Right atrium auricular region (tissue), 2 donors: ENCODE measurements around the gene CFH. TPM values are rescaled to one million over a fixed set of nuclear protein-coding genes. Genes with fewer than 3 reads are reported as not detected.
"Not testable (repeated sequence)": the region's sequence is repeated elsewhere in the genome, so short reads cannot be mapped to it uniquely, and the experiment has no call there.

ENCODE experiments used
- DNase-seq: peaks from one replicate; pipeline ENCODE4 v3.0.0-alpha.2; 2019; ENCODE audit warnings: low spot score
- H3K27ac ChIP-seq, 2 donors: fragments of 200-600 bp; sonication (generic); 1 replicate in 1 of 2; 2 replicates in 1 of 2; pipeline ENCODE4 v1.5.1; 2016 to 2019
- H3K27me3 ChIP-seq, 2 donors: fragments of 200-600 bp; sonication (generic); one replicate each; pipeline versions ENCODE4 v1.5.1 to v1.6.0; 2017 to 2019
- H3K36me3 ChIP-seq: fragments of 200-600 bp; sonication (generic); one replicate; pipeline ENCODE4 v1.5.1; 2016
- H3K4me1 ChIP-seq, 2 donors: fragments of 200-600 bp; sonication (generic); one replicate each; pipeline versions ENCODE4 v1.5.1 to v1.6.0; 2017 to 2019
- H3K4me3 ChIP-seq, 2 donors: fragments of 200-600 bp; sonication (generic); 1 replicate in 1 of 2; 2 replicates in 1 of 2; pipeline ENCODE4 v1.5.1; 2017 to 2019; ENCODE audit warnings: mild to moderate bottlenecking in 1 of 2, moderate library complexity in 1 of 2
- H3K9me3 ChIP-seq, 2 donors: fragments of 200-600 bp; sonication (generic); one replicate each; pipeline ENCODE4 v1.5.1; 2019
- CTCF ChIP-seq, 2 donors: fragments of 200-600 bp; sonication (generic); IDR thresholded peaks; one replicate each; pipeline ENCODE4 v1.5.1; 2019; ENCODE audit warnings: antibody characterized with exemption in 2 of 2
- total RNA-seq, 2 donors: library from RNA; depleted of rRNA; stranded (reverse); fragments of >200 nt; gene quantifications; one replicate each; pipeline ENCODE4 v1.1.0, GENCODE V29; 2016

Gene CFH
- total RNA-seq, 2 donors from 2014 or later, result 88.1 to 271 TPM

- H3K27ac ChIP-seq, result no peak overlapping the region
- H3K36me3 ChIP-seq, result peaks cover 5% of the 10 kb centered on the region
Measured at GRCh38 chr1:196701144-196701543, 49.3 kb downstream of the CFH start.

GRCh38 chr1:196709892-196710291, 58.0 kb downstream of the CFH start:
- H3K27ac ChIP-seq, DNase-seq, H3K4me1 ChIP-seq, H3K36me3 ChIP-seq, H3K4me3 ChIP-seq, H3K9me3 ChIP-seq, H3K27me3 ChIP-seq: not testable (repeated sequence)

More at GRCh38 chr1:196701144-196701543, 49.3 kb downstream of the CFH start:
- H3K27me3 ChIP-seq, result no peaks in the 10 kb centered on the region
- H3K9me3 ChIP-seq, result no peaks in the 10 kb centered on the region
- H3K4me1 ChIP-seq, result no peaks in the 10 kb centered on the region
- no peak for TF ChIP-seq CTCF (IDR thresholded peaks at IDR 0.05)
- no peak for DNase-seq
- no peak overlapping the region for H3K4me3 ChIP-seq

- DNase-seq, result no peak
- Histone ChIP-seq H3K4me3 (no peak overlapping the region), H3K27me3 (no peaks in the 10 kb centered on the region), H3K27ac (no peak overlapping the region), H3K4me1 (no peaks in the 10 kb centered on the region), H3K36me3 (no peaks in the 10 kb centered on the region), H3K9me3 (no peaks in the 10 kb centered on the region)
- no peak for TF ChIP-seq CTCF (IDR thresholded peaks at IDR 0.05)
Measured at GRCh38 chr1:196717868-196718267, 66.0 kb downstream of the CFH start.

- H3K27me3 ChIP-seq, result no peaks in the 10 kb centered on the region
- TF ChIP-seq CTCF (IDR thresholded peaks at IDR 0.05), result peak in 1 of 2 donors; percentile 48
Measured at GRCh38 chr1:196723325-196724185, 71.7 kb downstream of the CFH start.

GRCh38 chr1:196732526-196732925, 80.7 kb downstream of the CFH start:
- Histone ChIP-seq H3K27ac (no peak overlapping the region), H3K9me3 (no peaks in the 10 kb centered on the region), H3K27me3 (no peaks in the 10 kb centered on the region), H3K36me3 (peaks cover 7% of the 10 kb centered on the region), H3K4me3 (no peak overlapping the region), H3K4me1 (no peaks in the 10 kb centered on the region)
- TF ChIP-seq CTCF (IDR thresholded peaks at IDR 0.05), result no peak
- DNase-seq, result no peak

More at GRCh38 chr1:196723325-196724185, 71.7 kb downstream of the CFH start:
- Histone ChIP-seq H3K4me1 (no peaks in the 10 kb centered on the region), H3K4me3 (no peak overlapping the region), H3K9me3 (no peaks in the 10 kb centered on the region), H3K27ac (no peak overlapping the region), H3K36me3 (no peaks in the 10 kb centered on the region)
- DNase-seq, result no peak

- no peak for DNase-seq
- H3K4me1 ChIP-seq, result no peaks in the 10 kb centered on the region
- H3K9me3 ChIP-seq, result no peaks in the 10 kb centered on the region
- no peak overlapping the region for H3K4me3 ChIP-seq
- H3K36me3 ChIP-seq, result peaks cover 15% of the 10 kb centered on the region
- no peak for TF ChIP-seq CTCF (IDR thresholded peaks at IDR 0.05)
- H3K27ac ChIP-seq, result no peak overlapping the region
- no peaks in the 10 kb centered on the region for H3K27me3 ChIP-seq
Measured at GRCh38 chr1:196733091-196733970, 81.5 kb downstream of the CFH start.
